Ishikawa (cell line): ENCODE measurements around the gene GIMAP5.

ENCODE experiments used
- CEBPB ChIP-seq: IDR thresholded peaks from 2 replicates; pipeline ENCODE4 v1.6.1; 2012
- CREB1 ChIP-seq: IDR thresholded peaks from 2 replicates; pipeline ENCODE4 v1.6.1; 2012; ENCODE audit warnings: low read depth
- EGR1 ChIP-seq: IDR thresholded peaks from 2 replicates; pipeline ENCODE4 v1.6.1; 2012
- EP300 ChIP-seq: IDR thresholded peaks from 2 replicates; pipeline ENCODE4 v1.6.1; 2012; ENCODE audit warnings: borderline replicate concordance
- FOXM1 ChIP-seq: IDR thresholded peaks from 2 replicates; pipeline ENCODE4 v1.6.1; 2012; ENCODE audit warnings: low read depth, borderline replicate concordance
- MAX ChIP-seq: IDR thresholded peaks from 2 replicates; pipeline ENCODE4 v1.6.1; 2012
- NFIC ChIP-seq: IDR thresholded peaks from 2 replicates; pipeline ENCODE4 v1.6.1; 2012
- RAD21 ChIP-seq: IDR thresholded peaks from 2 replicates; pipeline ENCODE4 v1.6.1; 2012; ENCODE audit warnings: low read depth
- REST ChIP-seq: IDR thresholded peaks from 2 replicates; pipeline ENCODE4 v1.6.1; 2012; ENCODE audit warnings: low read depth, mild to moderate bottlenecking
- TAF1 ChIP-seq: IDR thresholded peaks from 2 replicates; pipeline ENCODE4 v1.6.1; 2012; ENCODE audit warnings: low read depth, mild to moderate bottlenecking
- TCF12 ChIP-seq: IDR thresholded peaks from 2 replicates; pipeline ENCODE4 v1.6.1; 2012; ENCODE audit warnings: low read depth
- TEAD4 ChIP-seq: IDR thresholded peaks from 2 replicates; pipeline ENCODE4 v1.6.1; 2012
- USF1 ChIP-seq: IDR thresholded peaks from 2 replicates; pipeline ENCODE4 v1.6.1; 2012
- YY1 ChIP-seq: IDR thresholded peaks from 2 replicates; pipeline ENCODE4 v1.6.1; 2012; ENCODE audit warnings: low read depth
- ZBTB7A ChIP-seq: IDR thresholded peaks from 2 replicates; pipeline ENCODE4 v1.6.1; 2012; ENCODE audit warnings: low read depth

Gene GIMAP5

GRCh38 chr7:150727381-150727780, 9.8 kb upstream of the GIMAP5 start:
- TF ChIP-seq TEAD4 = no peak
- TF ChIP-seq TAF1 = no peak
- no peak for TF ChIP-seq CREB1
- no peak for TF ChIP-seq USF1
- TF ChIP-seq YY1 = no peak
- TF ChIP-seq NFIC = no peak
- TF ChIP-seq MAX = no peak
- no peak for TF ChIP-seq EP300
- no peak for TF ChIP-seq REST
- TF ChIP-seq ZBTB7A = no peak
- no peak for TF ChIP-seq TCF12
- TF ChIP-seq CEBPB = no peak
- no peak for TF ChIP-seq RAD21

- no peak for TF ChIP-seq RAD21
- TF ChIP-seq FOXM1 = no peak
- no peak for TF ChIP-seq NFIC
- TF ChIP-seq TEAD4 = no peak
- TF ChIP-seq CEBPB = no peak
- TF ChIP-seq EGR1 = no peak
- no peak for TF ChIP-seq YY1
- no peak for TF ChIP-seq MAX
- no peak for TF ChIP-seq ZBTB7A
- TF ChIP-seq EP300 = no peak
- TF ChIP-seq CREB1 = no peak
- no peak for TF ChIP-seq REST
- no peak for TF ChIP-seq USF1
- no peak for TF ChIP-seq TAF1
- TF ChIP-seq TCF12 = no peak
Observed at GRCh38 chr7:150728011-150728410, 9.2 kb upstream of the GIMAP5 start.

GRCh38 chr7:150728609-150729008, 8.6 kb upstream of the GIMAP5 start:
- TF ChIP-seq FOXM1 (no peak), USF1 (no peak), TAF1 (no peak), TEAD4 (no peak), EGR1 (no peak), CEBPB (no peak), MAX (no peak), TCF12 (no peak), YY1 (no peak), EP300 (no peak), CREB1 (no peak), ZBTB7A (no peak), NFIC (no peak), RAD21 (no peak), REST (no peak)

- TF ChIP-seq USF1 = no peak
- no peak for TF ChIP-seq RAD21
- no peak for TF ChIP-seq TCF12
- no peak for TF ChIP-seq NFIC
- no peak for TF ChIP-seq CEBPB
- TF ChIP-seq MAX = no peak
- TF ChIP-seq EP300 = no peak
- no peak for TF ChIP-seq EGR1
- TF ChIP-seq FOXM1 = no peak
- TF ChIP-seq YY1 = no peak
Observed at GRCh38 chr7:150731916-150732315, 5.3 kb upstream of the GIMAP5 start.
